Body of pancreas (tissue), 4 donors: ENCODE measurements around the gene HOXD1.

Experiments
- CTCF ChIP-seq, 7 experiments: fragments of 450-650 bp in 4 of 7; fragments of 200-600 bp in 3 of 7; sonication (generic) in 3 of 7; IDR thresholded peaks; one replicate each; pipeline ENCODE4 v1.5.1; 2016 to 2019; ENCODE audit warnings: antibody characterized with exemption in 7 of 7
- POLR2A ChIP-seq, 3 donors: fragments of 450-650 bp; IDR thresholded peaks; one replicate each; pipeline ENCODE4 v1.6.1; 2016; ENCODE audit warnings: antibody characterized with exemption in 3 of 3, mild to moderate bottlenecking in 2 of 3

DNA sequence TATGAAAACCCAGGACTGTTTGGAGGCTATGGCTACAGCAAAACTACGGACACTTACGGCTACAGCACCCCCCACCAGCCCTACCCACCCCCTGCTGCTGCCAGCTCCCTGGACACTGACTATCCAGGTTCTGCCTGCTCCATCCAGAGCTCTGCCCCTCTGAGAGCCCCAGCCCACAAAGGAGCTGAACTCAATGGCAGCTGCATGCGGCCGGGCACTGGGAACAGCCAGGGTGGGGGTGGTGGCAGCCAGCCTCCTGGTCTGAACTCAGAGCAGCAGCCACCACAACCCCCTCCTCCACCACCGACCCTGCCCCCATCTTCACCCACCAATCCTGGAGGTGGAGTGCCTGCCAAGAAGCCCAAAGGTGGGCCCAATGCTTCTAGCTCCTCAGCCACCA is 19.3 kb upstream of the HOXD1 start:
- TF ChIP-seq CTCF (IDR thresholded peaks at IDR 0.05) (no peak), POLR2A (IDR thresholded peaks at IDR 0.05) (no peak)
